ENCODE results near the gene ERICH3.

Gene ERICH3

GRCh38 chr1:74587888-74588287 is 85.7 kb downstream of the ERICH3 start:
- ATAC-seq (no peak), DNase-seq (no peak)

GRCh38 chr1:74586253-74586897 is 87.2 kb downstream of the ERICH3 start:
- ATAC-seq (no peak), DNase-seq (no peak)

- ATAC-seq (no peak), DNase-seq (no peak)
Observed at GRCh38 chr1:74584185-74584584, 89.4 kb downstream of the ERICH3 start.

- DNase-seq (no peak), ATAC-seq (no peak)
Observed at GRCh38 chr1:74583397-74583796, 90.2 kb downstream of the ERICH3 start.

DNA sequence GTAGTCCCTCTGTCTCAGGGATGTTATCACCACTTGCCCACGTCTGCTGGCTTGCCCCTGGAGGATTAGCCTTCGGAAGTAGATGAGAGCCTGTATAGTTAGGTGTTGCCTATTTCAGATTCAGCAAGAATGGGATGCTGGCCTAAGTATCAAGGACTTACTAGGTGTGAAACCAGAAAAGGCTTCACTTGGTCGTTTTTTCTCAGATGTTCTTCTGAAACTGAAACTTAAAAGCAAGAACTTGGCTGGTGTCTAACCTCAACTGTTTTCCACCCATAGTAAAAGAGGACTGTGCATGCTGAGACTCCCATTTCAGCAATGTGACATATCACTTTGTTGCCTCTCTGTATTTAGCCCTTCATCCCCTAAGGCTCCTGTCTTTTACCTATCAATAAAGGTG is 94.2 kb downstream of the ERICH3 start:
- peak; percentile 28 for ATAC-seq
- DNase-seq, result no peak

DNA sequence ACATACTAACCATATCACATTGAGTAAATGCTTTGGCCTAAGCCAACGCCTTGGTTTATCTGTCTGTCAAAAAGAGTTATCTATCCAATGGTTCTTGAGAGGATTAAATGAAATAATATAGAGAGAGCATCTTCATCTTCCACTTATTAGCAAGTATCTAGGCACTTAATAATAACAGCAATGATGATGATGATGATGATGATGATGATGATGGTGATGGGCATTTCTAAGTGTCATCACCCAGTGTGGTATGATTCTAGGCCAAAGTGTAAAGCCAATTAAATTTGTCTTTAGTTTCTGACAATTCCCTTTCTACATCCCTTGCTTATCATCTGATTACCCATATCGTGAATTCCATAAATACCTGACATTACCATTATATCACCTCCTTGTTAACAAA is 95.5 kb downstream of the ERICH3 start:
- DNase-seq, result no peak
- ATAC-seq, result no peak

- no peak for ATAC-seq
- DNase-seq, result no peak
Observed at GRCh38 chr1:74571891-74572290, 101.7 kb downstream of the ERICH3 start.

- ATAC-seq, result no peak
- DNase-seq, result no peak
Observed at GRCh38 chr1:74571493-74571800, 102.1 kb downstream of the ERICH3 start.

DNA sequence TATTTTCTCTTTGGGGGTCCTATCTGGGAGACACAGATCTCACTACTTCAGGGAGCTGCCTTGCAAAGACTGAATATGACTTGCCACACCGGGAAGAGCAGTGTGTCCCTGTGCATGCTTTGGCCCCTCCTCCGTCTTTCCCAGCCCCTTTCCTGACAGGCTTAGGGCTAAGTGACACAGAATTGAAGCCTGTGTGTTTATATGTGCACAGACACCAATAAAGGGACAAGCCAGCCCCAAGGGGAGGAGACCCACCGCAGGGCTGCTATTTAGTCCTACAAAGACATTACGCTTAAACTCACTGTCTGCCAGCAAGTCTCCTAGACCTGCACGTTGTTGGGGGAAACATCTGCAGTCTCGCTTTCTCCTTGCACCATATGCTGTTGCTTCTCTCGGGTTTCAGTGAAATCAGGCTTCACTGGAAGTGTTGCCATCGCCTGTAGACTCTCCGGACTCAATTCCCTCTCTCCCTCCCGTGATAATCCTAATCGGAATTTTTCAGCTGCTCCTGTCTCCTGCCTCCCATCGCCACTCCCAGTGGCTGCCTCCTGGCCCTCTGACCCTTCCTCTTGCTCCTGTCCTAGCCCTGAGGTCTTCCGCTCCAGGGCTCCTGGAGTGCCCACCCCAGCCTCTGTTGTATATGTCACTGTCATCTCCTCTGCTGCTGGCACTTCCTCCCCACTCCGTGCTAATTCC is 102.6 kb downstream of the ERICH3 start:
- ATAC-seq, result no peak
- no peak for DNase-seq

- ATAC-seq (no peak), DNase-seq (no peak)
Observed at GRCh38 chr1:74549932-74550331, 123.7 kb downstream of the ERICH3 start.

GRCh38 chr1:74548961-74549750 is 124.4 kb downstream of the ERICH3 start:
- ATAC-seq, result no peak
- no peak for DNase-seq

DNA sequence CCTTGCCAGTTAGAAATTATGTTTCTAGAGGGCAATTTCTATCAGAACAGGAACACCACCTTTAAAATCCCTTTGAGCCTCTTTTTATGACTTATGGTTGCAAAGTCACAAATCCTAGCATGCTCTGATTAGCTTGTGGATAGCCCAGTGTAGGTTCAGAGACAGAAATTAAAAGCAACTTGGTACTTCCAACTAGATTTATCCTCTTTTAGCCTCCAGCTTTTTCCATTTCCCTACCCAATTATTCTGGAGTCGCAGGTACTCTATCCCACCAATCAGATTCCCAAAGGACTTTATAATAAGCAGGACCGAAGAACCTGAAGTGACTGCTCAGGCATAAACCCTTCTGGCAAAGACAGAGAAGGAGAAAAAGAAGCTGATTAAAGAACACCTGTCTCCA is 127.8 kb downstream of the ERICH3 start:
- DNase-seq (no peak), ATAC-seq (no peak)

DNA sequence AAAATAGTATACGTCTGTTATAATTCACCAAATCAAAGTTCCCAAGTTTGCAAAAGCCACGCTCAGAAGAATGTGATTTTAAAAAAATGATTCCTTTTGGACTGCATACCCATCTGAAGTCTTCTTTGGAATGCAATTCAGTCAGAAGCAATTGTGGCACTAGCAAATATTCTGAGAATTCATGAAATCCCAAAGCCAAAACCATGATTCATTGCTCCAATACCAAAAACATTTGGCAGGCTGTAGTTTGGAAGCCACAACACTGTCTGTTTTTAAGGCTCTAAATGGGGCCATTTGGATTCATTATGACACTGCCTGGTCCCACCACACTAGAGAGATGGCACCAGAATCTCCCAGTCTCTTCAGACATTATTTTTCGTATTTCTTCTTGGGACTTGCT is 139.4 kb downstream of the ERICH3 start:
- no peak for ATAC-seq
- no peak for DNase-seq

DNA sequence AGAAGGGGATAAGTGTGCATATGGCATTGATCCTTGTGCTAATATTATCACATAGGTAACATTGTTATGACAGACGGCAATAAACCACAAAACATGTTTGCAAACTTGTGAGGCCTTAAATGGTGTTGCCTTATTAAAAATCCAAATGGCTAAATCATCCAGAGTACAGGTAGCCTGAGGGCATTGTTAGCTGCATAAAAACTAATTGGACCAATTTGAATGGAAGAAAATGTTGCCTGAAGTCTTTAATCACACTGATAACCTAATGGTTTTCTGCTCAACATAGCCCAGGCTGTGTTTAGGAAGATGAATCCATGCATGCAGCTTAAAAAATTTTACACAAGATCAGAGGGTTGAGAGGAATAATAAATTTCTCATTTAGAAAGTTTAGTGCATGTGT is 141.8 kb downstream of the ERICH3 start:
- no peak for ATAC-seq
- DNase-seq, result no peak

GRCh38 chr1:74530892-74531291 is 142.7 kb downstream of the ERICH3 start:
- no peak for DNase-seq
- ATAC-seq, result no peak

DNA sequence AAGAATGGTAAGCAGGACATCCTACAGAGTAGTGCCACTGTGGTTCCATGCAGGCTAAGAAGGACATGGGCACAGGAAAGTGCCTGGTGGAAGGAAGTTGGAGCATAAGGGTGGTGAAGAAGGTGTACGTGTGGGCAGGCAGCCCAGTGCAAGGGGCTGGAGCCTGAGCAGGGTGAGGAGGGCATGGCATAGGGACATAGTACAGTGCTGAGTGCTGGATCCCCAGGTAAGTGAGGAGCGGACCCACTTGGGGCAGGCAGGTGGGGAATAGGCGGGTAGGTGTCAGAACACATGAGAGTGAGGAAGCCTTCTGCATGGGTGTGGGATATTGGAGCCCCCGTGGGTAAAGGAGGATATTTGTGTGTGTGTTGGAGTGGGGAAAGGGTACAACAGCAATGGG is 145.5 kb downstream of the ERICH3 start:
- ATAC-seq (peak; percentile 32), DNase-seq (no peak)

DNA sequence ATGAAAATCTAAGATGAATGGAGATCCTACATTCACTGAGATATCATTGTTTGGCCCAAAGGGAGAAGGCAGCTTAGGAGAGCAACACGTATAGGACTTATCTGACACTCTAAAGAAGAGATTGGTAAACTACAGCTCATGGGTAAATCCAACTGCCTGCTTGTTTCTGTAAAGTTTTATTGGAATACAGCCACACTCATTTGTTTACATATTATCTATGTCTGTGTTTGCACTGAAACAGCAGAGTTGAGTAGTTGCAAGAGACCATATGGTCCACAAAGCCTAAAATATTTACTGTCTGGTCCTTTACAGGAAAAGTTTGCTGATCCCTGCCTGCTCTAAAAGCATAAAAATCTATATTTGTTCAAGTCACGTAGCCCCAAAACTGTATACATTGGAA is 146.9 kb downstream of the ERICH3 start:
- DNase-seq (no peak), ATAC-seq (no peak)

DNA sequence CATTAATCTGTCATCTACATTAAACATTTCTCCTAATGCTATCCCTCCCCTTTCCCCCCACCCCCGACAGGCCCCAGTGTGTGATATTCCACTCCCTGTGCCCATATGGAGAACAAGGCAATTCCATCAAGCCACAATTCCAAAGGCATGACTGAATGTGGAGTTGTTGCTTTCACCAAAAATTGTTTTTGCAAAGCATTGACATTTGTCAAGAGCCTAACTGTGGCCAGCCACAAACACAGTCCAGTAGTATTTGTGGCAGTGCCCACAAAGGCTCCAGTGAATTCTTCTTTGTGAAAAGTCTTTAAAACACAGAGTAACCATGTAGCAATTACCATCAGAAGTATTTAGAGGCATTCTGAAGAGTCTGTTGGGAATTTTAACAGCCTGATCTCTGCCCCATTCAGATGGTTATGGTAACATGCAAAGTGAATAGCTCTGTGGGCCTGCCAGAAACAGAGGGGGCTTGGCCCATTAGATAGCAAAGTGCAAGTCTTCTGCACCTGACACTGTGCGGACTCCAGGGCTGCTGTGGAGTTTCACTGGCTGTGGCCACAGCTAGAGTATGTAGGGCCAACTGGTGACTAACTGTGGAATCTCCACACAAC is 149.6 kb downstream of the ERICH3 start:
- ATAC-seq, result no peak

GRCh38 chr1:74522148-74522547 is 151.4 kb downstream of the ERICH3 start:
- ATAC-seq, result no peak
- no peak for DNase-seq

More for the DNA sequence above, 149.6 kb downstream of the ERICH3 start:
- no peak for DNase-seq

All from stimulated activated naive CD8-positive, alpha-beta T cell treated with anti-CD3 and anti-CD28 coated beads, Interleukin-15, Interleukin-2, amounts not matched to agents 100 U/mL and 50 U/mL, for 24 hours (primary cell).